ENCODE results near the gene PLEKHM3. TPM values are rescaled to one million over a fixed set of nuclear protein-coding genes. Genes with fewer than 3 reads are reported as not detected.

PLEKHM3 gene
- total and polyA plus RNA-seq, 8 donors, result 14.4 to 17.9 (median 16.0) TPM

DNA sequence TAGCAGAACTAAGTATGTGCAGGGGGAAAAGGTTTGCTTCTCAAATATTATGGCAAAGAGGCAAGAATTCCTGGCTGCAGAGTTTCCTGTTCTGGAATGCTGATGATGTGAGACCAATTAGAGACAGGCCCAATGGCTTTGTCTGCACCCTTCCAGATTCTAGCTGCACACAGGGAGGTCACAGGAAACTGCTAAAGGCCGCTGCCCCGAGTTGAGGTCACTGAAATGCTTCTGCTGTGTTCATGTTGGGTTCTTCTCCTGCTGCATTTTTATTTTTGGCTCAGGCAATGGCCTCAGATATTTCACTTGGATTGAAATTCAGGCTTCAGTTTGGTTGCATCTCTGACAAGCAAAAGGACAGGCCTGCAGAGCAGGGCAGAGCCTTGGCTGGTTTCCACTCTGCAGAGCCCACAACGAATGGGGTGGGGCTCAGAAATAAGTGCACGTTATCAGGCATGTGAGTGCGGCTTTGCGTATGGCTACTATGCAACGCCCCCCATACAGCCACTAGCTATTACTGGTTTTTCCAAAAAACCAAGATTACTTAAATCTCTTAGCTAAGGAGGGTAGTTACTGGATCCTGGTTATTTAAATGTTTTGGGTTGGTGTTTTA is 188.7 kb downstream of the PLEKHM3 start:
- intact Hi-C loops (cut with DNase I), result no loop called here
- ATAC-seq (peak; percentile 21), DNase-seq (peak in 1 of 4 donors; percentile 25)
- H3K27ac ChIP-seq, result no peak overlapping the region
- H3K27me3 ChIP-seq, result no peaks in the 10 kb centered on the region
- H3K9me3 ChIP-seq, result no peaks in the 10 kb centered on the region
- H3K4me3 ChIP-seq, result no peak overlapping the region
- no peaks in the 10 kb centered on the region for H3K4me1 ChIP-seq
- TF ChIP-seq, protein P1, sequence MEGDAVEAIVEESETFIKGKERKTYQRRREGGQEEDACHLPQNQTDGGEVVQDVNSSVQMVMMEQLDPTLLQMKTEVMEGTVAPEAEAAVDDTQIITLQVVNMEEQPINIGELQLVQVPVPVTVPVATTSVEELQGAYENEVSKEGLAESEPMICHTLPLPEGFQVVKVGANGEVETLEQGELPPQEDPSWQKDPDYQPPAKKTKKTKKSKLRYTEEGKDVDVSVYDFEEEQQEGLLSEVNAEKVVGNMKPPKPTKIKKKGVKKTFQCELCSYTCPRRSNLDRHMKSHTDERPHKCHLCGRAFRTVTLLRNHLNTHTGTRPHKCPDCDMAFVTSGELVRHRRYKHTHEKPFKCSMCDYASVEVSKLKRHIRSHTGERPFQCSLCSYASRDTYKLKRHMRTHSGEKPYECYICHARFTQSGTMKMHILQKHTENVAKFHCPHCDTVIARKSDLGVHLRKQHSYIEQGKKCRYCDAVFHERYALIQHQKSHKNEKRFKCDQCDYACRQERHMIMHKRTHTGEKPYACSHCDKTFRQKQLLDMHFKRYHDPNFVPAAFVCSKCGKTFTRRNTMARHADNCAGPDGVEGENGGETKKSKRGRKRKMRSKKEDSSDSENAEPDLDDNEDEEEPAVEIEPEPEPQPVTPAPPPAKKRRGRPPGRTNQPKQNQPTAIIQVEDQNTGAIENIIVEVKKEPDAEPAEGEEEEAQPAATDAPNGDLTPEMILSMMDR (IDR thresholded peaks at IDR 0.05), result no peak
- no peaks in the 10 kb centered on the region for H3K36me3 ChIP-seq

DNA sequence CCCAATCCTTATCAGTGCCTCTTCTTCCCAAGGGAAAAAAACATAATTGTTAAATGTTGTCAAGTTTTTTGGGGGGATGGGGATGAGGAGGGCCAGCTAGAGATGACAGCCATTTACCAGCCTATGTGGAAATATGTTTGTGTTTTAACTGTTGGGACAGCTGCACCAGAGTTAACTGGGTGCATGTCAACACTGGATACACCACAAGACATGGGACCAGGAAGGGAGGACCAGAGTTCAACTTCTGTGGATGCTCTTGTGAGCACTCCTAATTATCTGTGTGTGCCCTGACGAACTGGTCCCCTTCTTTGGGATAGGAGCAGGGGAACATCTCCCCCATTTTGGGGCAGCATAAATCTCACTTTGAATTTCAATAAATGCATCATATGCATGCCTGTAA is 189.5 kb downstream of the PLEKHM3 start:
- H3K4me3 ChIP-seq, result no peak overlapping the region
- ATAC-seq, result no peak
- no peaks in the 10 kb centered on the region for H3K36me3 ChIP-seq
- no peak overlapping the region for H3K27ac ChIP-seq
- no peak for DNase-seq
- H3K9me3 ChIP-seq, result no peaks in the 10 kb centered on the region
- H3K27me3 ChIP-seq, result no peaks in the 10 kb centered on the region
- intact Hi-C loops (cut with DNase I), result no loop called here
- H3K4me1 ChIP-seq, result no peaks in the 10 kb centered on the region
- TF ChIP-seq, protein P1 (IDR thresholded peaks at IDR 0.05), result no peak

DNA sequence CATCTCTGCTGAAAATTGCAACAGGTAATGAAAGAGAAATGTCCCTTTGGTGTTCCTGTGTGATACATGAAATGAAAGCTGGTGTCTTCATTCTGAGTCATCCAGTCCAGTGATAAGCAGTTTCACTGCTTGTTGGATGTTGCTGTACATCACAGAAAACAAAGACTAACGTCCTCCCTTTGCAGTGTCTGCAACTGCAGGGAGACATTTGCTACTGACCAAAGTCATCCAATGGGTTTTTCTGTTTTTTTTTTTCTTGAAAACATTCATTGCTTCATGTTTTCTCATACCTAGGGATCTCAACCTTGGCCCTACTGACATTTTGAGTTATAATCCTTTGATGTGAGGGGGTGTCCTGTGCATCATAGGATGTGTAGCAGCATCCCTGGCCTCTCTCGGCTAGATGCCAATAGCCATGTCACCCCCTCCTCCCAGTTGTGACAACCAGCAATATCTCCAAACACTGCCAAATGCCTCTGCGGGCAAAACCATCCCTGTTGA is 192.0 kb downstream of the PLEKHM3 start:
- H3K27ac ChIP-seq, result no peak overlapping the region
- peaks cover 0 to 2% of the 10 kb centered on the region in 2 donors for H3K36me3 ChIP-seq
- DNase-seq, result no peak
- H3K4me3 ChIP-seq, result no peak overlapping the region
- TF ChIP-seq, protein P1 (IDR thresholded peaks at IDR 0.05), result no peak
- ATAC-seq, result no peak
- no peaks in the 10 kb centered on the region for H3K9me3 ChIP-seq
- intact Hi-C loops (cut with DNase I), result no loop called here
- H3K27me3 ChIP-seq, result no peaks in the 10 kb centered on the region
- H3K4me1 ChIP-seq, result no peaks in the 10 kb centered on the region

DNA sequence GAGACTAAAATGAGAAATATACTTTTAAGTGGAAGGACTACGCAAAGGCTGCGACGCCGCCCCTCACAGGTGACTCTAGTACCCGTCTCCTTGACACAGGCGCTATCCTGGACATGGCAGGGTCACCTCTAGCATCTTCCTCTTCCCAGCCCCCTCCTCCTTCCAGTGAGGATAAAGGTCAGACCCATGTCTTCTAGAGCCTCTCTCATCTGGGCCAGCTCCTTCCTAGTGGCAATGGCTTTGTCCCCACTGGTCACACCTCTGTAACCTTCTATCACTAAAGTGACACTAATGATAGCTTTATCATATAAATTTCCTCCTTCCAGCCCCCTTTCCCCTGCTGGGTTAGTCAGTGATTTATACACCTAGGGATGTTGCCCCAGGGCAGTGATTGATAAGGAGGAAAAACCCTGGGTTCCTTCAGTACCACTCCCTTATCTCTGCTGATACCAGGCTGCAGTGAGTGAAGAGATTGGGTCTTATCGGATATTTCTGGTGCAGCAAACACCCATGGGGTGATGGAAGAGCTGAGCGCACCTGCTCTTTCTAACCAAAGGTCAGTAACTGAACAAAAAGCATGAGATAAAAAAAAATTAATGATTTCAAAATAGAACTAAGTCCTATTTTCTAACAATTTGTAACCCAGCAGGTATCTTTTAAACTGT is 193.6 kb downstream of the PLEKHM3 start:
- Histone ChIP-seq H3K4me1 (no peaks in the 10 kb centered on the region), H3K27me3 (no peaks in the 10 kb centered on the region), H3K27ac (no peak overlapping the region), H3K4me3 (no peak overlapping the region), H3K9me3 (no peaks in the 10 kb centered on the region), H3K36me3 (peaks cover 0 to 17% of the 10 kb centered on the region in 2 donors)
- TF ChIP-seq, protein P1 (IDR thresholded peaks at IDR 0.05), result no peak
- ATAC-seq (no peak), DNase-seq (no peak)
- intact Hi-C loops (cut with DNase I), result no loop called here

DNA sequence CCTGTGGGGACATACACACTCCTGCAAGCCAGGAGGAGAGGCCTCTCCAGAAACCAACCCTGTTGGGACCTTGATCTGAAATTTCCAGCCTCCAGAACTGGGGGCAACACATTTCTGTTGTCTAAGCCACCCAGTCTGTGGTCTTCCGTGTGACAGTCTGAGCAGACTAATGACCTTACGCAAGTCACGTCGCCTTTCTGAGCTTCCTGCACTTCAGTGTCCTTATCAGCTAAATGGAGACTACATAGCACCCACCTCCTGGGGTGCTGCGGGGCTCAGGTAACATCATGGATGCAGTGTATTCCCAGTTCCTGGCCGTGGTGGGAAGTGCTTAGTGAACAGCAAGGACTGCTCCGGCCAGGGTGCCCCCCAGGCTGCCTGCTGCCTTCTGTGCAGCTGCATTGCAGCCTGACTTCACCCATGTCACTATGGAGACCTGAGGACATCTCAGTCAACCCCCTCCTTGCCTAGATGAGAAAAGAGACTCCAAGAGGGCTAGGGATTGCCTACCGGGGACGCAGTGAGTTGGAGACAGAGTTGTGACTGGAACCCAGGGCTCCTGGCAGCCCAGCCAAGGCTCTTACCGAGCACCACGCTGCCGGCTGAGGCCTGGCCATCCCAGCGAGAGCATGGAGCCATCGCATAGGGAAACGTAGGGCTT is 194.4 kb downstream of the PLEKHM3 start:
- TF ChIP-seq, protein P1 (IDR thresholded peaks at IDR 0.05), result no peak
- H3K4me1 ChIP-seq, result no peaks in the 10 kb centered on the region
- H3K36me3 ChIP-seq, result peaks cover 0 to 26% of the 10 kb centered on the region in 2 donors
- no peaks in the 10 kb centered on the region for H3K9me3 ChIP-seq
- intact Hi-C loops (cut with DNase I), result no loop called here
- DNase-seq (no peak), ATAC-seq (no peak)
- H3K4me3 ChIP-seq, result no peak overlapping the region
- H3K27ac ChIP-seq, result no peak overlapping the region
- no peaks in the 10 kb centered on the region for H3K27me3 ChIP-seq

Measured in left lung (tissue), 10 donors.